NK-92 (cell line): ENCODE measurements around the gene DOCK9.

Source experiments
- DNase-seq: peaks from one replicate; lab custom pipeline; 2025; ENCODE audit not compliant: unreplicated experiment; lab: John Stamatoyannopoulos, UW

Gene DOCK9

GRCh38 chr13:98800078-98800477, 177.8 kb downstream of the DOCK9 start:
- no peak for DNase-seq

- DNase-seq = no peak
These were observed 178.8 kb downstream of the DOCK9 start for GRCh38 chr13:98798849-98799645.

DNA sequence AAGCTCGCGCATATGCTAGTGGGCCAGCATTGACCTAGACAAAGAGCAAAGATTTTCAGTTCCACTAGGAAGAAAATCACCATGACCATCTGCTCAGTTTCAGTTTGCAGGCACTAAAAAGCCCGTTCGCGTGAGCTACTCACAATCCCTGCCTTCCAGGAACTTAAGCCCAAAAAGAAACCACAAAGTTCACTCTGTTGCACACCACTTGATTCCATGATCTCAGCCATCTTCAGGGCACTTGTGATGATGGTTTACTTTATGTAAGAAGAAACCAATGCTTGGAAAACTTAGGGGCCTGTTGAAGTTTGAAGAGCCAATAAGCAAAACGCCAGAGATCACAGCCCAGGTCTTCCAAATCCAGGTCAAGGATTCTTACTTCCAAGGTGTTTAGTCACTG, 180.4 kb downstream of the DOCK9 start:
- no peak for DNase-seq

DNA sequence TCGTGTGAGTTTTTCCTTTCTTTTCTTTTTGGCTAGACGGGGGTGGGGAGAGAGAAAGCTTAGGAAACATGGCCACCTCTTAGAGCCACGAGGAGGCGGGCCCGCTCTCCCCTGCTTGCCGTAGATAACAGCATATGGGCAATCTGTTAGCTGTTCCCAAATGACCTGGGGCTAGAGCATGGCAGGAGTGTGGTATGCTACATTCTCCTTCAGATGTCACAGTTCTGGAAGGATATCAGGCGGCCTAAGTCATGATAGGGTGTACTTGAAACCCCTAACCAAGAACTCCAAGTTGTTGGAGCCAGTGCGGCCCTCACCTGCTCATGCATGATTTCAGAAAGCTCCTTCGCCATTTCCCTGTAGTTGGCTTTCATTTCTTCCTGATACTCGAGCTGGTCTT, 181.1 kb downstream of the DOCK9 start:
- no peak for DNase-seq

GRCh38 chr13:98796191-98796590, 181.7 kb downstream of the DOCK9 start:
- DNase-seq = no peak

DNA sequence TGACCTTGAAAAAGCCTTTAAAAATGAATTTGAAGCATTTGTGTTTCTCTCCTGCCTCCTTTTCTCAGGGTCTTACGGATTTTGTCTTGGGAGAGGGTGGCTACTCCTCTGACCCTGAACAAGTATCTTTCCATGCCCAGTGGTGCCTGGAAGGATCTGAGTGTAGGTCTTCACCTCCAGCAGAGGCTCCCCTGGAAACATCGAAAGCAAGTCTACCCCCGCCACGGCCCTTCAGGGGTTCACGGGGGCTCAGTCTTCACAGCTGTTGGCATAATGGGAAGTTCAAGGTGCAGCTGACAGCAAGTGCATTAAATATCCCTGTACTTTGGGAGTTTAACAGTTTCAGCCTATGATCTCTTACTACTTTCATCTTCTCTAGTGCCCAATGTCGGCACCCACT, 182.6 kb downstream of the DOCK9 start:
- no peak for DNase-seq

- no peak for DNase-seq
These were observed 183.4 kb downstream of the DOCK9 start for GRCh38 chr13:98794498-98794897.

GRCh38 chr13:98792785-98793495, 184.9 kb downstream of the DOCK9 start:
- DNase-seq = no peak

GRCh38 chr13:98792321-98792720, 185.5 kb downstream of the DOCK9 start:
- no peak for DNase-seq

GRCh38 chr13:98791611-98792010, 186.3 kb downstream of the DOCK9 start:
- no peak for DNase-seq

DNA sequence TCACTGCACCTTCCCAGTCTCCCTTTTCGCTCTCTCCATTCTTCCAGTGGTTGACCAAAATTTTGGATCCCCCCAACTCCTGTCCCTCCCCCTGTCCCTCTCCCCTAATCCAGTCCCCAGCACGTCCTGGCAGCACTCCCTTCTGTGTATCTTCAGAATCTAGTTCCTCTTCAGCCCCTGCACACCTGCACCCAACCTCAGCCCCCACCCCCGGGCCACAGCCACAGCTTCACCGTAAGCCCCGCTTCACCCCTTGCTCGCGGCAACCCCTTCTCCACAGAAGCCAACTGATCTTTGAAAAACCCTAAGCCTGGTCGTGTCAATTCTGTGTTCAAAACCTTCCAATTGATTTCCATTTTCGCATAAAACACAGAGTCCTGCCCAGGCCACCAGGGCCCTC, 189.9 kb downstream of the DOCK9 start:
- DNase-seq = no peak

- no peak for DNase-seq
These were observed 190.7 kb downstream of the DOCK9 start for GRCh38 chr13:98787173-98787572.

DNA sequence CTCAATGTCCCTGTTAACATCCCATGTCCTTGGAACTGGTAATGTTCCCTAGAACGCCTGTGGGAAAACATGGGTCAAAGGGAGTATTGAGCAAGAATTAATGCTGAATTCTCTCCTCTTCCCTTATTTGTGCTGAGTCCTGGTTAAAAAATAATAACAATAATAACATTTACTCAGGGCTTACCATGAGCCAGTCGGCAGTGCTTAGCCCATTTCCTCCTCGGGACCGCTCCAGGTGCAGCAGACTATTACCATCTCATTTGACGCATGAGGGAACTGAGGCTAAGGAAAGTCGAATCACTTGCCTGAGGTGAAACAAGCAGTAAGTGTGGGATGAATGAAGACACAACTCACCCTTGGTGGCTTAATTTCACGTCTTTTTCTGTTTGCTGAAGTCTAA, 191.8 kb downstream of the DOCK9 start:
- no peak for DNase-seq

GRCh38 chr13:98785405-98785804, 192.5 kb downstream of the DOCK9 start:
- no peak for DNase-seq

DNA sequence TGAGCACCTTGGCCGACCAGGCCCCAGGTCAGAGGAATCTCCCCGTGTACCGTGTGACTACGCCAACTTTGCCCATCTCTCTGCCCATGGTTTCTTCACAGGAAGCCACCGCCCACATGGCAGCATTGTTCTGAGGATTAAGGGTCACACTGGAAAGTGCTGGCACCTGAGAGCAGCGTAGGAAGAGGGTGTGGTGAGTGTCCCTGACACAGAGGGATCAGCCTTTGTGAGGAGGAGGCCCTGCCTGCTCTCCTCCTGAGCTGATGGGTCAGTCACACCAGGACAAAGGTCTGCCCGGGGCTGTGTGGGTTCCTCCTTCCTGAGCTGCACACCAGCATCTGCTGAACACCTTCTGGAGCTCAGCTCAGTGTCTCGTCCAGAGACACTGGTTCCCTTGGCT, 193.2 kb downstream of the DOCK9 start:
- no peak for DNase-seq

DNA sequence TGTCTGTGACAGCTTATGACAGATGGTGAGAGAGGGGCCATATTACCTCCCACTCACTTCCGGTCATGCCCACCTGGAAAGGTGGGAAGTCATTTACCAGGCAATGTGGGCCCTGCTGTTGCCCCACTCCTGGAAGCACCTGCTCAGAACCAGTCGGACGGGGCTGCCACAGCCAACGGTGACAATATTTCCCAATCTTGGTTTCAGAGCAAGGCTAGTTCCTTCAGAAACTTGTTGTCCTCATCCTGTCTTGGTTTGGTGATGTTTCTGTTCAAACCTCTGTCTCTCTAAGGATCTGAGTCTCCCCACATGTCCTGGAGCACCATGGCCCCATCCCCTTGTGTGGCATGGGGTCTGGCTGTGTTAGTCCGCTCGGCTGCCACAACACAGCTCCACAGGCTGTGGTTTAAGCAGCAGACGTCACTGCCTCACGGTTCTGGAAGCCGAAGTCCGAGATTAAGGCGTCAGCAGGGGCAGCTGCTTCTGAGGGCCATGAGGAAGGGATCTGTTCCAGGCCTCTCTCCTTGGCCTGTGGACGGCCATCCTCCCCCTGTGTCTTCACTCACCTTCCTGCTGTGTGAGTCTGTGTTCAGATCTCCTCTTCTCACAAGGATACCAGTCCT, 193.9 kb downstream of the DOCK9 start:
- no peak for DNase-seq

GRCh38 chr13:98782654-98783053, 195.2 kb downstream of the DOCK9 start:
- no peak for DNase-seq

GRCh38 chr13:98781905-98782304, 196.0 kb downstream of the DOCK9 start:
- DNase-seq = no peak

- DNase-seq = no peak
These were observed 196.4 kb downstream of the DOCK9 start for GRCh38 chr13:98781470-98781869.

GRCh38 chr13:98781045-98781444, 196.8 kb downstream of the DOCK9 start:
- no peak for DNase-seq

DNA sequence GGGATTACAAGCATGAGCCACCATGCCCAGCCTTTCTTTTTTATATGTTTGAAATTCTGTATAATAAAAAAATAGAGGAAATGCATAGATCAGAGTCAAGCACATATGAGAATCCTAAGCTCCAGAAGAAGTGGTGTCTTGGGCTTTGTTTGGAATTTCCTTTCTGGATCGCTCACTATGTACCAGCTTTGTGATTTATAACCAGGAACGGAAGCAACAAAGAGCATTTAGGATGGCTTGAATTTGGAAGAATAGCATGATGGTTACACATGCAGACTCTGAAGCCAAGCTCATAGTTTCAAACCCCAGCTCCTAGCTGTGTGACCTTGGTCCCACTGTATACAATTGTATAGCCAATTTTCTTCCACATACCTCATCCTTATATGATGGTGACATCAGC, 197.4 kb downstream of the DOCK9 start:
- DNase-seq = no peak

DNA sequence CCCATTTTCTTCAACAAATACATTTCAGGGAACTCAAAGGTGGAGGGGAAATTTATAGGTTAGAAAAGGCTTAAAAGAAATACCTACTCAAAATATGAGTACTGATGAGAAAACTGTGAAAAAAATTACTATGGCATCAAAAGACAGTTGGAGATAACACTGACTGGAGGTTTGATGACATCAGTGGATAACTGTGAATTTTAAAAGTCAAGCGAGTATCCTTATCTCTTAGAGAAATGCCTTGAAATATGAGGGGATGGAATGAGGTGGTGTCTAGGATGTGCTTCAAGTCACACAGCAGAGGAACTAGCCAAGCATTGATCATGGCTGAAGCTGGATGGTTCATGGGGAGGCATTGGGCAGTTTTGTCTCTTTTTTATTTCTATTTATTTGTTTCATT, 198.2 kb downstream of the DOCK9 start:
- no peak for DNase-seq
